ENCODE results near the gene MARCHF9.
"Not testable (repeated sequence)": the region's sequence is repeated elsewhere in the genome, so short reads cannot be mapped to it uniquely, and the experiment has no call there.

Gene MARCHF9

DNA sequence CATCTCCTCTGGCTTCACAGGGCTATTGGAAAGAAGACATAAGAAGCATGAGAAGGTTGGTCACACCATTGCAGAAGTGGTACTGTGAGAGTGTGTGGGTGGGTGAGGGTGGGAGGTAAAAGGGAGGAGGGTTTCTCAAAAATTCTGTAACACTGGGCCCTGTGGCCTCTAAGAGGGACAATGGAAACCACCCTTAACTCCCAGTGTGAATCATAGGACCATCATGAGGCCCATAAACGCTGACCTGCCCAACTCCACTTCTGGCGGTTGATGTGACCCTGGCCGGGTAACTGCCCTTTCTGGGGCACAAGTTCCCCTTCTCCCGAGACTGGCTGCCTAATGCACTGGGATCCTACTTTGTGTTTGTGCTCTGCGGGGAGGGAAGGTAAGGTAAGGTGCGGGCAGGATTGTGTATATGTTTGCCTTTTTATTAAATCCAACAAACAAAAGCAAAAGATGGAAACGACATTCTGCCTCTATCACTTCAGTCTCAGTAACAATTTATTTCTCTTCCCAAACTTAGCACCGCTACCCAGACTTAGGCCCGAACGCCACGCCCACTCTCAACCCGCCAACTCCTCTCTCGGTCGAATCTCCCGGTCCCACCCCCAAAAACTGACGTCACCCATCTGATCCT, 16.5 kb downstream of the MARCHF9 start:
- peak overlapping the region; percentile 66 for H3K4me3 ChIP-seq (ENCODE audit: low read length)
- no peak for TF ChIP-seq ZNF274 (IDR thresholded peaks at IDR 0.05; ENCODE audit: low read depth, low read length)

DNA sequence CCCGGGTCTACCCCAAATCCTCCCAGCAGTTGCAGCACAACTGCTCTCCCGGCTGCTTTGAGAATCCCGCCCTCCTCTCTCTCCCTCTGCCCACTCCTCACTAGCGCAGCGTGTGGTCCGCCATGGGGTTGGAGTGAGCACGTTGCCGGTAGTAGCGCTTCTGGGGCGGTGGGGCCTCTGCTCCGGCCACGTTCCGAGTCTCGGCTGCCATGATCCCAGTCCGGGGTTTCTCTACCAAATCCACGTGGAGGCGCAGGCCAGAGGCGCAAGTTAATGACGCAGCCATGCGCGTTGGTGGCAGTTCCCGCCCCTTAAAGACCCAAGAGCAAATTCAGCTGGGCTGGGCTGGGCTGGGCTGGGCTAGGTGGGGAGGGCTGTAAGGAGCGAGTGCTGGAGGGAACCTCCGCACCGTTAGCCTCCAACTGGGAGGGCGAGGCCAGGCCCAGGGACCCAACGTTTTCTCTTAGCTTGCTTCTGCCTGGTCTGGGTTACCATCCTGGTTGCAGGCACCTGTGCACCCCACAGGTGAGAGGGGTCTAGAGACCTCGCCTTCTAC, 17.0 kb downstream of the MARCHF9 start, which contains the start of gene METTL1:
METTL1 (minus strand) TSS at position 233 of the 556 bp plus-strand sequence; CDS start at position 211, 22 bp downstream.
- H3K4me3 ChIP-seq (ENCODE audit: low read length) = peak within 1 kb of the TSS; percentile 66
- no peak for TF ChIP-seq ZNF274 (IDR thresholded peaks at IDR 0.05; ENCODE audit: low read depth, low read length)

DNA sequence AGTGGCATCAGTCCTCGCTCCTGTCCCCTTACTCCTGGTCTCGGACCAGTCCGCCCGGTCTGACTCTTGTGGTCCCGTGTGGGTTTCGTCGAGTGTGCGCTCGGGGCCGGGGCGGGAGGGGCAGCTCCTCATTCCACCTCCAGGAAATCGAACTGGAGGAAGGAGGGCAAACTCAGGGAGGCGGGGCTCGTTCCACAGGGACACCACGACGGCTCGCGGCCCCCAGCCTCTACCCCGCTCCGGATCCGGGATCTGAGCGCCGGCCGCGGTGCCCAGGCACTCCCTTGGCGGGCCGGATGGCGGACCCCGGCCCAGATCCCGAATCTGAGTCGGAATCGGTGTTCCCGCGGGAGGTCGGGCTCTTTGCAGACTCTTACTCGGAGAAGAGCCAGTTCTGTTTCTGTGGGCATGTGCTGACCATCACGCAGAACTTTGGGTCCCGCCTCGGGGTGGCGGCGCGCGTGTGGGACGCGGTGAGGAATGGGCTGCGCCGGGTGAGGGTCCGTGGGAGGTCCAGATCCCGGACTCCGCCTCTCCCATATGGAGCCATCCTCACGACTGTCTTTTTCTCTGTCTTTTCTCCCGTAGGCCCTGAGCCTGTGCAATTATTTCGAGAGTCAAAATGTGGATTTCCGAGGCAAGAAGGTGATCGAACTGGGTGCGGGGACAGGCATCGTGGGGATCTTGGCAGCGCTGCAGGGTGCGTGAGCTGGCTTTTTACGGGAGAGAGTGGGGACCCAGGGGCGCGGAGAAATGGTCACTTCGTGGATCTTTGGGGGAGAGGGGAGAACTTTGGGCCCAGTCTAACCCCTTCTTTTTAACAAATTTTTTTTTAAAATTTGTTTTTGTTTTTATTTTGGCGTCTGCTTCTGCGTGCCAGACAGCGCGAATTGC, 17.8 kb downstream of the MARCHF9 start, which contains the start of gene EEF1AKMT3:
EEF1AKMT3 (plus strand) TSS at position 186 of the 894 bp plus-strand sequence; CDS start at position 297, 111 bp downstream.
- no peak for TF ChIP-seq ZNF274 (IDR thresholded peaks at IDR 0.05; ENCODE audit: low read depth, low read length)
- H3K4me3 ChIP-seq (ENCODE audit: low read length) = peak within 1 kb of the TSS; percentile 66

DNA sequence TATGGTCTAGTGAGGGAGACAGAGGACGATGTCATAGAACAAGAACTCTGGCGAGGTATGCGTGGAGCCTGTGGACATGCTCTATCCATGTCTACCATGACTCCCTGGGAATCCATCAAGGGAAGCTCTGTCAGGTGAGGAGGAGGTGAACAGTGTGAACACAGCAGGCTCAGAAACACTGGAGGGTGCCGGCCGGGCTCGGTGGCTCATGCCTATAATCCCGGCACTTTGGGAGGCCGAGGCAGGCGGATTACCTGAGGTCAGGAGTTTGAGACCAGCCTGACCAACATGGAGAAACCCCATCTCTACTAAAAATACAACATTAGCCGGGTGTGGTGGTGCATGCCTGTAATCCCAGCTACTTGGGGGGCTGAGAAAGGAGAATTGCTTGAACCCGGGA, 19.7 kb downstream of the MARCHF9 start:
- H3K4me3 ChIP-seq (ENCODE audit: low read length) = not testable (repeated sequence)

DNA sequence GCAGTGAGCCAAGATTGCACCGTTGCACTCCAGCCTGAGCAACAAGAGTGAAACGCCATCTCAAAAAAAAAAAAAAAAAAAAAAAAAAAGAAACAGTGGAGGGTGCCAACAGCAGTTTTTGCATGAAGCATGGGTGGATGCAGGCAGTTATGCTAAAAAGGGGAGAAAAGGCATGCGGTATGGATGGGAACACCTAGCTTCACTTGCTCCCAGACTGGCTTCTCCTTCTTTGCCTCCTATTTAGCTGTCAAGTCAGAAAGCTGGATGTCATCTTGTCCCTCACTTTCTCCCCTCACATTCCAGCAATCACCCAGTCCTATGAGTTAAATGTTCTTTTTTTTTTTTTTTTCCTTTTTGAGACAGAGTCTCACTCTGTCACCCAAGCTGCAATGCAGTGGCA, 20.1 kb downstream of the MARCHF9 start:
- H3K4me3 ChIP-seq (ENCODE audit: low read length) = no peak overlapping the region
- TF ChIP-seq ZNF274 (IDR thresholded peaks at IDR 0.05; ENCODE audit: low read depth, low read length) = no peak

DNA sequence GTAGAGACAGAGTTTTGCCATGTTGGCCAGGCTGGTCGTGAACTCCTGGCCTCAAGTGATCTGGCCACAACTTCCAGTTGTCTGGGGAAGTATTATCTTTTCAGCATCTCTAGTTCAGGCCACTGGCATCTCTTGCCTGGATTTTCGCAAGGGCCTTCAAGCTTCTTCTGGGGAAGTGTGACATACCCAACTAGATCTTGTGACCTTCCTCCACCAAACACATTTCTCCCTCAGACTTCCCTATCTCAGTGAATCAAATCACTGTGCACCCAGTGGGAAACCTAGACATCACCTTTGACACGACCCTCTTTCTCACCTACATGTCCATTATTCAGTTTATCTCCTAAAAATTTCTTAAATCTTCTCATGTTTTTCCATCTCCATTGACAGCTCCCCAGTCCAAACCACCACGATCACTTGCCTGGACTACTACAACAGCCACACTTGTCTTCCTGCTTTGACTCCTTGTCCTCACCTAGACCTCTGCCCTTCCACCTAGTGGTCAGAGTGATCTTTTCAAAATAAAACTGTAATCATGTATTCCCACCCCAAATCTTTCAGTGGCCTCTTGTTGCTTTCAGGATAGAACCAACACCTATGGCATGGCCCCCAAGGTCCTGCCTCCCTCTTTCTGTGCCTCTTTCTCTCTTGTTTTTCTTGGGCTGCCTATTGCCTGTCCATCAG, 20.8 kb downstream of the MARCHF9 start:
- TF ChIP-seq ZNF274 (IDR thresholded peaks at IDR 0.05; ENCODE audit: low read depth, low read length) = no peak
- no peak overlapping the region for H3K4me3 ChIP-seq (ENCODE audit: low read length)

DNA sequence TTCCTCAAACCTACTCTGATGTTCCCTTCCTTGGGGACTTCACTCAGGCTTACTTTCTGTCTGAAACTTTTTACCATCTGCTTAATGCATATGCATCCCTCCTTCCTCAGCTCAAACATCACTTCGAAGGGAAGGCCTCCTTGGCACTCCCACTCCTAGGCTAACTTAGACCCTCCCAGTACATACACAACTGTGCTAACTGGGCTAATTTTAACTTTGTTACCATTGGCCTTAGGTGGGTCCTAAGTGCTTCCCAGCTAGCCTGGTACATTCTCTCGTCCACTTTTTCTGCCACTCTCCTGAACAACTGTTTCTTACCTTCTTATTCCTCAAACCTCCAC, 21.3 kb downstream of the MARCHF9 start:
- no peak overlapping the region for H3K4me3 ChIP-seq (ENCODE audit: low read length)

DNA sequence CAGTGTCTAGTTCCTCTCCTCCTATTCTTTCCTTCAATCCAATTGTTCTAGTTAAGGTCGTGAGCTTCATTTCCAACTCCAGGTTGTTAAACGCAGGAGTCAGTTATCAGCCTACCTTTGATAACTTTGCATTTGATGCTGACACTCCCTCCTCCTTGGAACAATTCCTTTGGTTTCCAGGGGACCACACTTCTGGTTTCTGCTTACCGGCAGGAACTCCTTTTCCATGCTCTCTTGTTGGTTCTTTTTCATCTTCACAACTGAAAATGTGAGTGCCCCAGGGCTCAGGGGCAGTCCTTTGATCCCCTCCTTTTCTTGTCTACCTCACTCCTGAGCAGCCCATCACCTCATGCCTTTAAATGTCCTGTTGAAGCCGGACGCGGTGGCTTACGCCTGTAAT, 22.5 kb downstream of the MARCHF9 start:
- no peak for TF ChIP-seq ZNF274 (IDR thresholded peaks at IDR 0.05; ENCODE audit: low read depth, low read length)
- no peak overlapping the region for H3K4me3 ChIP-seq (ENCODE audit: low read length)

More for the DNA sequence above, 21.3 kb downstream of the MARCHF9 start:
- TF ChIP-seq ZNF274 (IDR thresholded peaks at IDR 0.05; ENCODE audit: low read depth, low read length) = no peak

DNA sequence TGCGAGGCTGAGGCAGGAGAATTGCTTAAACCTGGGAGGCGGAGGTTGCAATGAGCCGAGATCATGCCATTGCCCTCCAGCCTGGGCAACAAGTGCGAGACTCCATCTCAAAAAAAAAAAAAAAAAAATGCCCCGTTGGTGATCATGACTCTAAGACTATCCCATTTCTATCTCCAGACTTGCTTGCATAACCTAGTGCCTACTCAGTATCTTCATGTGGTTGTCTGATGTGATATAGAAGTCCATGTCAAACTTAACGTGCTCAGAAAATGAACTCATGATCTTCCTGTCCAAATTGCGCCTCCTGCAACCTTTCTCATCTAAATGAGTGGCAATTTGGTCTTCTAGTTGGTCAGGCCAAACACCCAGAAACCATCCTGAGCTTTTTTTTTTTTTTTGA, 23.0 kb downstream of the MARCHF9 start:
- no peak for TF ChIP-seq ZNF274 (IDR thresholded peaks at IDR 0.05; ENCODE audit: low read depth, low read length)

DNA sequence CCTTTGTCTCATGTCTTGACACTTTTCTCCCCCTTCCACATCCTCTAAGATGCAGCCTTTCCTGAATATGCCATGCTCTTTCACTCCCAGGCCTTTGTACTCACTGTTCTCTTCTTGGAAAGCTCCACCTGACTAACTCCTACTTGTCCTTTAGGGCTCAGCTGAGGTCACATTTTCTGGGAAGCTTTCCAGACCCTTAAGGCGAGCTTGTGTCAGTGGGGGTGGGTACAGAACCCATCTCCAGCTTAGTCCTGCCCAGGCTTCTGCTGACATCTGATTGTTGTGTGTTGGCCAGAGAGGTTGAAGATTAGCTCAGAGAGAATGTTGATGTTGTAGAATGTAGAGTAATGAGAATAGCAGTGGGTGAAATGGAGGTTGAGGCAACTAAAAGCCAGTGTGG, 24.8 kb downstream of the MARCHF9 start:
- TF ChIP-seq ZNF274 (IDR thresholded peaks at IDR 0.05; ENCODE audit: low read depth, low read length) = no peak
- H3K4me3 ChIP-seq (ENCODE audit: low read length) = no peak overlapping the region

More for the DNA sequence above, 23.0 kb downstream of the MARCHF9 start:
- no peak overlapping the region for H3K4me3 ChIP-seq (ENCODE audit: low read length)

DNA sequence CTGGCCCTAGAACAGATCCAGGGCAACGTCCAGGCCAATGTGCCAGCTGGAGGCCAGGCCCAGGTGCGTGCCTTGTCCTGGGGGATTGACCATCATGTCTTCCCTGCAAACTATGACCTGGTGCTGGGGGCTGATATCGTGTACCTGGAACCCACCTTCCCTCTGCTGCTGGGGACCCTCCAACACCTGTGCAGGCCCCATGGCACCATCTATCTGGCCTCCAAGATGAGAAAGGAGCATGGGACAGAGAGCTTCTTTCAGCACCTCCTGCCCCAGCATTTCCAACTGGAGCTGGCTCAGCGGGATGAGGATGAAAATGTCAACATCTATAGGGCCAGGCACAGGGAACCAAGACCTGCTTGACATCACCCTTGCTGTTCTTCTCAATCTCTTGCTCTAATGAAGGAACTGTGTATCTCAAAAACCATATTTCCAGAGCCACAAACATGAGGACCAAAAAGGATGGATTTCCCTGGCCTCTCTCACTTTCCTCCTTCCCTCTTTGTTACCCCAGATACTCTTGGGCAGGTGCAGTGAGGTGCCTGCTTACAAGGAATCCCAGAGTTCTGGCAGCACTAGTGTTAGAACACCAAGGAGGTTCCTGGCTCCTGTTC, 25.5 kb downstream of the MARCHF9 start:
- H3K4me3 ChIP-seq (ENCODE audit: low read length) = no peak overlapping the region
- TF ChIP-seq ZNF274 (IDR thresholded peaks at IDR 0.05; ENCODE audit: low read depth, low read length) = no peak

DNA sequence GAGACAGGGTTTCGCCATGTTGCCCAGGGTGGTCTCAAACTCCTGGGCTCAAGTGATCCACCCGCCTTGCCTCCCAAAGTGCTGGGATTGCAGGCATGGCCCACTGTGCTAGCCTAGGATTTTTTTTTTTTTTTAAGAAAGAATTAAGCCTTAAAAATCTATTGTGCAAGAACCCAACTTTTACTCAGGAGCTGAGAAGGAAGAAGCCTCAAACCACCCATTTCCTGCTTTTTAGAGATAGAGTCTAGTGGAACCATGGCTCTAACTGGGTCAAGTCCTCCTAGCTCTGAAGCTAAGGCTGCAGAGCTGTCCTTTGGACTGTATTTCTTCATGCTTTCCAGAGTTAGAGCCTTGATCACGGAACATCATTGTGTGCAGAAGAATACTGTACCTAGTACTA, 26.3 kb downstream of the MARCHF9 start:
- TF ChIP-seq ZNF274 (IDR thresholded peaks at IDR 0.05; ENCODE audit: low read depth, low read length) = no peak
- no peak overlapping the region for H3K4me3 ChIP-seq (ENCODE audit: low read length)

DNA sequence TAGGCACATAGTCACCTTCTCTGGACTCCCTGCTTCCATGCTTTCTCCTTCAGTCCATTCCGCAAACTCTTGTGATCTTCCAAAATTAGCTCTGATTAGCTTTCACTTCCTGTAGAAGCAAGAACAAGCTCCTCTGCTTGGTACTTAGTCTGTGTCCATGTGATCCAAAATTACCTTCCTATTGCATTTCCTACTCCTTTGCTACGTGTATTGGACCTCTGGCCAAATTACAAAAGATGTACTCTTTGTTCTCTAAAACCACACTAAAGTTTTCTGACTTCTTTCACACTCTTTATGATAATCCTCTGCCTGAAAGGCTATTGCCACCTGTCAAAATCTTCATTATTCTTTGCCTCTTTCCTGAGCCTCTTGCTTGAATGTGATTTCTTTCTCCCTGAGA, 26.9 kb downstream of the MARCHF9 start:
- no peak overlapping the region for H3K4me3 ChIP-seq (ENCODE audit: low read length)
- TF ChIP-seq ZNF274 (IDR thresholded peaks at IDR 0.05; ENCODE audit: low read depth, low read length) = no peak

DNA sequence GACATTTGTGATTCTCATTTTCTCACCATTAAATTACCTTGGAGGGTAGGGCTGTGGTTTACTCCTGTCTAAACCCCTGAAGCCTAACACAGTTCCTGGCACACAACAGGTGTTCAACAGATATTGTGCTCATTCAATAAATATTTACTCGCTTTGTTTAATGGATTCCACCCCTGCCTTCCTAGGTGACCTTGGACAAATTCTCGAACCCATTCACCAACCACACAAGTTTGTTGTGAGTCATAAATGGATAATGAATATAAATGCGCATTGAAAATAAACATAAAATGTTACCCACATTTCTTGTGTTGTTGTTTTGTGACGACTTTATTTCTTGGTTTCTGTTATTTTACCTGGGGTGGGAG, 27.3 kb downstream of the MARCHF9 start:
- H3K4me3 ChIP-seq (ENCODE audit: low read length) = no peak overlapping the region
- no peak for TF ChIP-seq ZNF274 (IDR thresholded peaks at IDR 0.05; ENCODE audit: low read depth, low read length)
